SK-N-SH treated with all-trans-retinoic acid at 6 μM for 48 hours (cell line): Measurements from ENCODE around the gene WDTC1.

Experiments
- ATAC-seq: fragments of 200-7000 bp; cut with Tn5 transposase; 3 replicates; pipeline ENCODE4 v1.9.1; 2020; ENCODE audit warnings: mild to moderate bottlenecking, moderate library complexity
- ARNTL ChIP-seq: fragments of 450-650 bp; formaldehyde crosslinking; IDR thresholded peaks from 2 replicates; pipeline ENCODE4 v1.5.0; 2020; ENCODE audit warnings: low read depth, mild to moderate bottlenecking, moderate library complexity, borderline replicate concordance
- BACH2 ChIP-seq: fragments of 250-450 bp; sonication (Bioruptor Pico); IDR thresholded peaks from 2 replicates; pipeline ENCODE4 v1.9.0; 2021; ENCODE audit warnings: mild to moderate bottlenecking, borderline replicate concordance
- CREB5 ChIP-seq: fragments of 250-450 bp; sonication (Bioruptor Pico); IDR thresholded peaks from 2 replicates; pipeline ENCODE4 v1.5.1; 2020; ENCODE audit warnings: low read depth, mild to moderate bottlenecking, moderate library complexity
- CSDC2 ChIP-seq: fragments of 250-450 bp; sonication (Bioruptor Pico); IDR thresholded peaks from 2 replicates; pipeline ENCODE4 v1.5.0; 2020; ENCODE audit warnings: mild to moderate bottlenecking, moderate library complexity
- CSRNP3 ChIP-seq: fragments of 250-450 bp; sonication (Bioruptor Pico); IDR thresholded peaks from 2 replicates; pipeline ENCODE4 v1.5.1; 2021; ENCODE audit warnings: mild to moderate bottlenecking, moderate library complexity
- ESRRG ChIP-seq: fragments of 250-450 bp; sonication (Bioruptor Pico); IDR thresholded peaks from 2 replicates; pipeline ENCODE4 v1.6.1; 2021; ENCODE audit warnings: mild to moderate bottlenecking
- GLIS3 ChIP-seq: fragments of 250-450 bp; sonication (Bioruptor Pico); IDR thresholded peaks from 2 replicates; pipeline ENCODE4 v1.5.0; 2020; ENCODE audit warnings: mild to moderate bottlenecking, moderate library complexity
- OSR1 ChIP-seq: fragments of 250-450 bp; sonication (Bioruptor Pico); IDR thresholded peaks from 2 replicates; pipeline ENCODE4 v1.8.0; 2022; ENCODE audit warnings: moderate library complexity, mild to moderate bottlenecking, inconsistent platforms
- PATZ1 ChIP-seq: fragments of 250-450 bp; sonication (Bioruptor Pico); IDR thresholded peaks from 2 replicates; pipeline ENCODE4 v1.8.0; 2020; ENCODE audit warnings: mild to moderate bottlenecking, moderate library complexity, borderline replicate concordance
- PPARA ChIP-seq: fragments of 250-450 bp; sonication (Bioruptor Pico); IDR thresholded peaks from 2 replicates; pipeline ENCODE4 v1.5.0; 2020; ENCODE audit warnings: mild to moderate bottlenecking, borderline replicate concordance
- RARB ChIP-seq: fragments of 250-450 bp; sonication (Bioruptor Pico); IDR thresholded peaks from 2 replicates; pipeline ENCODE4 v1.8.0; 2021; ENCODE audit warnings: mild to moderate bottlenecking, moderate library complexity
- SNAI2 ChIP-seq: fragments of 250-450 bp; sonication (Bioruptor Pico); IDR thresholded peaks from 2 replicates; pipeline ENCODE4 v1.5.0; 2020; ENCODE audit warnings: mild to moderate bottlenecking, moderate library complexity
- TCF4 ChIP-seq: fragments of 250-450 bp; sonication (Bioruptor Pico); IDR thresholded peaks from 2 replicates; pipeline ENCODE4 v1.8.0; 2021; ENCODE audit warnings: mild to moderate bottlenecking, moderate library complexity, borderline replicate concordance
- TOX ChIP-seq: fragments of 250-450 bp; sonication (Bioruptor Pico); IDR thresholded peaks from 2 replicates; pipeline ENCODE4 v1.8.0; 2021; ENCODE audit warnings: mild to moderate bottlenecking, moderate library complexity, borderline replicate concordance
- TSHZ2 ChIP-seq: fragments of 250-450 bp; sonication (Bioruptor Pico); IDR thresholded peaks from 2 replicates; pipeline ENCODE4 v1.5.0; 2020; ENCODE audit warnings: mild to moderate bottlenecking, moderate library complexity
- ZC3H10 ChIP-seq: fragments of 250-450 bp; sonication (Bioruptor Pico); IDR thresholded peaks from 2 replicates; pipeline ENCODE4 v1.5.1; 2021; ENCODE audit warnings: mild to moderate bottlenecking, moderate library complexity
- ZFP3 ChIP-seq: fragments of 250-450 bp; sonication (Bioruptor Pico); IDR thresholded peaks from 2 replicates; pipeline ENCODE4 v1.5.0; 2020; ENCODE audit warnings: mild to moderate bottlenecking, moderate library complexity
- ZFP30 ChIP-seq: fragments of 450-650 bp; formaldehyde crosslinking; IDR thresholded peaks from 2 replicates; pipeline ENCODE4 v1.5.0; 2022; ENCODE audit warnings: mild to moderate bottlenecking, moderate library complexity
- ZNF565 ChIP-seq: fragments of 450-650 bp; formaldehyde crosslinking; conservative IDR thresholded peaks from 2 replicates; pipeline ENCODE4 v1.5.0; 2020; ENCODE audit warnings: low read depth, mild to moderate bottlenecking, moderate library complexity
- ZNF70 ChIP-seq: fragments of 450-650 bp; formaldehyde crosslinking; IDR thresholded peaks from 2 replicates; pipeline ENCODE4 v1.5.0; 2020; ENCODE audit warnings: mild to moderate bottlenecking, moderate library complexity
- ZNF8 ChIP-seq: fragments of 450-650 bp; formaldehyde crosslinking; IDR thresholded peaks from 2 replicates; pipeline ENCODE4 v1.5.0; 2020; ENCODE audit warnings: mild to moderate bottlenecking, moderate library complexity

The WDTC1 gene

GRCh38 chr1:27318136-27318535 is 83.7 kb downstream of the WDTC1 start:
- TF ChIP-seq PATZ1 (no peak), ZFP3 (no peak), CREB5 (CRISPR knock-in tag) (no peak), CSDC2 (CRISPR knock-in tag) (no peak), TCF4 (no peak), PPARA (CRISPR knock-in tag) (no peak), GLIS3 (no peak), SNAI2 (CRISPR knock-in tag) (no peak), ZFP30 (no peak), ZC3H10 (CRISPR knock-in tag) (no peak), BACH2 (CRISPR knock-in tag) (no peak), ESRRG (no peak), RARB (CRISPR knock-in tag) (no peak), ZNF8 (CRISPR knock-in tag) (no peak), TSHZ2 (CRISPR knock-in tag) (no peak), ZNF565 (no peak), ZNF70 (CRISPR knock-in tag) (no peak), OSR1 (CRISPR knock-in tag) (no peak), TOX (CRISPR knock-in tag) (no peak)
- ATAC-seq, result no peak

- ATAC-seq, result no peak; the same call in 2 of the 3 replicates
Observed at GRCh38 chr1:27318596-27318995, 84.2 kb downstream of the WDTC1 start.

GRCh38 chr1:27321813-27322568 is 87.6 kb downstream of the WDTC1 start, which contains the start of gene TMEM222:
Gene TMEM222 (plus strand): TSS chr1:27322163. CDS start chr1:27322198, 35 bp downstream.
- TF ChIP-seq CREB5 (CRISPR knock-in tag) (no peak), TSHZ2 (CRISPR knock-in tag) (peak; percentile 56; the same call in 1 of the 2 replicates), ZFP3 (0 out of 2 replicates have a peak, but pooled peaks have one; percentile 44)
- ATAC-seq, result peak; percentile 97

More at GRCh38 chr1:27318596-27318995, 84.2 kb downstream of the WDTC1 start:
- TF ChIP-seq ARNTL (CRISPR knock-in tag) (no peak), BACH2 (CRISPR knock-in tag) (no peak), CSDC2 (CRISPR knock-in tag) (no peak), TCF4 (peak; percentile 75; the same call in 1 of the 2 replicates), CSRNP3 (CRISPR knock-in tag) (no peak), TOX (CRISPR knock-in tag) (no peak), SNAI2 (CRISPR knock-in tag) (no peak)
